ENCODE results near the gene EBNA1BP2. TPM values are rescaled to one million over a fixed set of nuclear protein-coding genes. Genes with fewer than 3 reads are reported as not detected.

The EBNA1BP2 gene
- total and polyA plus RNA-seq, 2 of the 13 experiments (the other 11 are each of a cell fraction or from before 2014, with no cell fraction given) = 27.1 to 102 TPM

- no TSS peak for BruUV-seq (replicated peaks)
- Histone ChIP-seq H3K27ac (ENCODE audit: extremely low read length, insufficient read depth, low read length) (no peak overlapping the region), H3K4me2 (ENCODE audit: low read depth, low read length) (0 out of 2 replicates have a peak overlapping the region, but pooled peaks have one; percentile 4), H3K27me3 (ENCODE audit: control insufficient read depth in 1 of 2, insufficient read depth in 2 of 2, low read length in 2 of 2) (no peaks in the 10 kb centered on the region), H3K4me1 (ENCODE audit: insufficient read depth, low read length) (peaks cover 30% of the 10 kb centered on the region), H3K9me3 (ENCODE audit: low read length) (no peaks in the 10 kb centered on the region), H2AFZ (ENCODE audit: low read length) (no peak overlapping the region), H3K4me3 (replicated peaks in 1 of 3; ENCODE audit: insufficient read depth in 1 of 3, low read depth in 2 of 3, low read length in 3 of 3) (no peak overlapping the region), H3K79me2 (ENCODE audit: insufficient read depth, low read length) (peaks cover 7% of the 10 kb centered on the region), H4K20me1 (ENCODE audit: insufficient read depth, low read length) (no peaks in the 10 kb centered on the region), H3K36me3 (replicated peaks in 1 of 2; ENCODE audit: control insufficient read depth in 1 of 2, insufficient read depth in 2 of 2, low read length in 2 of 2) (no peaks in the 10 kb centered on the region), H3K9ac (ENCODE audit: insufficient read depth, low read depth, low read length) (no peak overlapping the region)
- intact Hi-C loops (cut with micrococcal nuclease; ENCODE audit: unreplicated experiment) (no loop called here), in situ Hi-C loops (cut with HindIII; ENCODE audit: extremely low pct_ligation_motif_present, low pct_unique_long_range_greater_than_20kb) (no loop called here)
- TF ChIP-seq ZNF510 (CRISPR knock-in tag; IDR thresholded peaks at IDR 0.05; ENCODE audit: low read depth) (no peak), ESRRA (CRISPR knock-in tag; IDR thresholded peaks at IDR 0.05; ENCODE audit: low read depth) (no peak), STAT6 (CRISPR knock-in tag; IDR thresholded peaks at IDR 0.05; ENCODE audit: borderline replicate concordance) (no peak), ZNF441 (CRISPR knock-in tag; IDR thresholded peaks at IDR 0.05; ENCODE audit: borderline replicate concordance) (no peak), NFIC (IDR thresholded peaks at IDR 0.05; ENCODE audit: low read length) (no peak), TAF15 (IDR thresholded peaks at IDR 0.05; ENCODE audit: low read depth, low read length, poor library complexity, severe bottlenecking) (no peak), SIN3A (IDR thresholded peaks at IDR 0.05; ENCODE audit: borderline replicate concordance, low read depth, low read length) (no peak), HNRNPH1 (optimal IDR thresholded peaks at IDR 0.05; ENCODE audit: low read depth, low read length) (no peak), KDM4B (CRISPR knock-in tag; IDR thresholded peaks at IDR 0.05) (no peak), CHCHD3 (CRISPR knock-in tag; IDR thresholded peaks at IDR 0.05) (no peak)
- TF ChIP-seq, protein P1, sequence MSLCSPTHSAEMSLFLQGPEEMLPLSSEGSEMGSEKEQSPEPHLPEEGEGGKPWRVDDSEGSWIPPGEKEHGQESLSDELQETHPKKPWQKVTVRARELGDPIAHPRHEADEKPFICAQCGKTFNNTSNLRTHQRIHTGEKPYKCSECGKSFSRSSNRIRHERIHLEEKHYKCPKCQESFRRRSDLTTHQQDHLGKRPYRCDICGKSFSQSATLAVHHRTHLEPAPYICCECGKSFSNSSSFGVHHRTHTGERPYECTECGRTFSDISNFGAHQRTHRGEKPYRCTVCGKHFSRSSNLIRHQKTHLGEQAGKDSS (CRISPR knock-in tag; IDR thresholded peaks at IDR 0.05; ENCODE audit: borderline replicate concordance, low read depth) = no peak
- CTCF ChIA-PET (ENCODE audit: low intra/inter-chr PET ratio, low total read pairs) = no interaction called here
- FAIRE-seq = no peak
- POLR2A ChIA-PET = no interaction called here
- 100% methylated on average over 1 of the region's 1 CpG for WGBS (ENCODE audit: low lambda C conversion rate)
- no peak for DNase-seq (ENCODE audit: low spot score)
- ATAC-seq = no peak
Measured at GRCh38 chr1:43123031-43123430, 49.1 kb downstream of the EBNA1BP2 start.
